Aorta (tissue), 5 donors: ENCODE results near the gene SLC6A15. TPM values are rescaled to one million over a fixed set of nuclear protein-coding genes. Genes with fewer than 3 reads are reported as not detected.
A peak's percentile ranks its signal among the peaks of the same experiment; 100 is the strongest.

Experiments used
- ATAC-seq: fragments of 200-7000 bp; cut with Tn5 transposase; one replicate; pipeline ENCODE4 v1.9.1; 2022; ENCODE audit warnings: moderate library complexity; ENCODE audit not compliant: low FRiP score
- DNase-seq, 2 donors: peaks; one replicate each; pipeline ENCODE4 v3.0.0-alpha.2; 2020
- H3K27ac ChIP-seq, 2 donors: one replicate each; pipeline ENCODE4 v1.5.1; 2013; ENCODE audit warnings: low read length in 2 of 2, mild to moderate bottlenecking in 2 of 2, moderate library complexity in 2 of 2, control low read depth in 1 of 2, inconsistent platforms in 1 of 2, low read depth in 1 of 2
- H3K27me3 ChIP-seq, 2 donors: one replicate each; pipeline ENCODE4 v1.6.1; 2013; ENCODE audit warnings: control low read depth in 1 of 2, low read length in 1 of 2, mild to moderate bottlenecking in 1 of 2, moderate library complexity in 1 of 2; ENCODE audit not compliant: insufficient read depth in 2 of 2, control insufficient read depth in 1 of 2
- H3K36me3 ChIP-seq, 2 donors: one replicate each; pipeline ENCODE4 v1.6.1; 2013; ENCODE audit warnings: control low read depth in 1 of 2, low read length in 1 of 2, mild to moderate bottlenecking in 1 of 2; ENCODE audit not compliant: insufficient read depth in 2 of 2, control insufficient read depth in 1 of 2
- H3K4me1 ChIP-seq, 2 donors: one replicate each; pipeline ENCODE4 v1.6.1; 2013; ENCODE audit warnings: low read length in 2 of 2, control low read depth in 1 of 2, mild to moderate bottlenecking in 1 of 2, moderate library complexity in 1 of 2; ENCODE audit not compliant: insufficient read depth in 2 of 2, control insufficient read depth in 1 of 2
- H3K4me3 ChIP-seq, 2 donors: one replicate each; pipeline ENCODE4 v1.5.1; 2013; ENCODE audit warnings: low read length in 2 of 2, control low read depth in 1 of 2, mild to moderate bottlenecking in 1 of 2
- H3K9me3 ChIP-seq: one replicate; pipeline ENCODE4 v1.6.1; 2013; ENCODE audit warnings: mild to moderate bottlenecking, low read length; ENCODE audit not compliant: control insufficient read depth
- WGBS, 2 donors: extraction: QIAGEN DNeasy Blood & Tissue Kit; methylation state at CpG; one replicate each; pipeline ENCODE4 v1.1.7; 2013; 5-methylcytosine and 5-hydroxymethylcytosine counted together
- intact Hi-C, 2 donors: fragments of 100-400 bp; cut with DNase I; formaldehyde crosslinking; loops; one replicate each; pipeline versions ENCODE4 v1.14.2 to v1.15.0; 2022
- polyA plus RNA-seq, 2 donors: library from polyadenylated mRNA; stranded (reverse); fragments of 200-250 nt; gene quantifications; one replicate each; pipeline ENCODE4 v1.2.3, GENCODE V29; 2013
- total RNA-seq, 2 donors: library from RNA; stranded (reverse); fragmentation: NEBNext Ultra II Directional; extraction: Animal tissue kit (Norgen Biotek cat#: 25700); gene quantifications; one replicate each; pipeline ENCODE4 v1.2.1, GENCODE V29; 2021
- donor health status: healthy with polysubstance abuse.
- donor health status: Bipolar disorder and iron deficiency.
- donor health status: DM: no; HTN: no; CAD: no.
- donor health status: DM: no; HTN: no; CAD: no.
- donor health status: DM: yes; HTN: yes; CAD: no.

The SLC6A15 gene
- total and polyA plus RNA-seq, 4 donors: 0.15 to 0.55 TPM; not detected in 2

GRCh38 chr12:84857525-84858208, 54.9 kb downstream of the SLC6A15 start:
- H3K27me3 ChIP-seq: no peaks in the 10 kb centered on the region
- intact Hi-C loops: no loop called here
- DNase-seq: no peak

GRCh38 chr12:84856156-84856900, 56.3 kb downstream of the SLC6A15 start:
- no peak for ATAC-seq
- no peaks in the 10 kb centered on the region for H3K9me3 ChIP-seq
- H3K4me3 ChIP-seq: no peak overlapping the region
- no peaks in the 10 kb centered on the region for H3K36me3 ChIP-seq
- no peak overlapping the region for H3K27ac ChIP-seq
- H3K4me1 ChIP-seq: no peaks in the 10 kb centered on the region
- intact Hi-C loops: no loop called here
- 89 to 91% methylated on average over 1 of the region's 1 CpG for WGBS, 2 donors
- no peak for DNase-seq
- no peaks in the 10 kb centered on the region for H3K27me3 ChIP-seq

More at GRCh38 chr12:84857525-84858208, 54.9 kb downstream of the SLC6A15 start:
- Histone ChIP-seq H3K9me3 (no peaks in the 10 kb centered on the region), H3K27ac (no peak overlapping the region), H3K4me3 (no peak overlapping the region), H3K36me3 (no peaks in the 10 kb centered on the region), H3K4me1 (no peaks in the 10 kb centered on the region)
- 89 to 91% methylated on average over 2 of the region's 2 CpGs for WGBS, 2 donors
- peak; percentile 50 for ATAC-seq

- intact Hi-C loops: no loop called here
- Histone ChIP-seq H3K4me1 (no peaks in the 10 kb centered on the region), H3K27me3 (no peaks in the 10 kb centered on the region), H3K27ac (no peak overlapping the region), H3K9me3 (no peaks in the 10 kb centered on the region), H3K36me3 (no peaks in the 10 kb centered on the region), H3K4me3 (no peak overlapping the region)
- DNase-seq: no peak
- 88 to 91% methylated on average over 1 of the region's 1 CpG for WGBS, 2 donors
- ATAC-seq: no peak
Measured at GRCh38 chr12:84843593-84844144, 68.9 kb downstream of the SLC6A15 start.

GRCh38 chr12:84842406-84843013, 70.1 kb downstream of the SLC6A15 start:
- intact Hi-C loops: no loop called here
- H3K27ac ChIP-seq: no peak overlapping the region
- no peaks in the 10 kb centered on the region for H3K9me3 ChIP-seq
- no peak overlapping the region for H3K4me3 ChIP-seq
- H3K36me3 ChIP-seq: no peaks in the 10 kb centered on the region
- H3K4me1 ChIP-seq: no peaks in the 10 kb centered on the region
- ATAC-seq (no peak), DNase-seq (no peak)
- 91 to 97% methylated on average over 2 of the region's 2 CpGs for WGBS, 2 donors
- no peaks in the 10 kb centered on the region for H3K27me3 ChIP-seq

- no peak overlapping the region for H3K27ac ChIP-seq
- no peak overlapping the region for H3K4me3 ChIP-seq
- no peaks in the 10 kb centered on the region for H3K4me1 ChIP-seq
- DNase-seq (no peak), ATAC-seq (no peak)
- no peaks in the 10 kb centered on the region for H3K9me3 ChIP-seq
- 24 to 28% methylated on average over 1 of the region's 1 CpG for whole genome bisulfite sequencing, 2 donors
- H3K36me3 ChIP-seq: no peaks in the 10 kb centered on the region
- intact Hi-C loops: no loop called here
- no peaks in the 10 kb centered on the region for H3K27me3 ChIP-seq
Measured at GRCh38 chr12:84841591-84841990, 71.0 kb downstream of the SLC6A15 start.

- Histone ChIP-seq H3K36me3 (no peaks in the 10 kb centered on the region), H3K4me3 (no peak overlapping the region), H3K9me3 (no peaks in the 10 kb centered on the region), H3K4me1 (no peaks in the 10 kb centered on the region), H3K27ac (no peak overlapping the region), H3K27me3 (no peaks in the 10 kb centered on the region)
- intact Hi-C loops: no loop called here
- ATAC-seq: no peak
- DNase-seq: no peak
Measured at GRCh38 chr12:84840356-84840755, 72.2 kb downstream of the SLC6A15 start.

GRCh38 chr12:84826925-84827324, 85.7 kb downstream of the SLC6A15 start:
- Histone ChIP-seq H3K4me3 (no peak overlapping the region), H3K27ac (no peak overlapping the region)
- WGBS, 2 donors: 96 to 98% methylated on average over 1 of the region's 1 CpG

DNA sequence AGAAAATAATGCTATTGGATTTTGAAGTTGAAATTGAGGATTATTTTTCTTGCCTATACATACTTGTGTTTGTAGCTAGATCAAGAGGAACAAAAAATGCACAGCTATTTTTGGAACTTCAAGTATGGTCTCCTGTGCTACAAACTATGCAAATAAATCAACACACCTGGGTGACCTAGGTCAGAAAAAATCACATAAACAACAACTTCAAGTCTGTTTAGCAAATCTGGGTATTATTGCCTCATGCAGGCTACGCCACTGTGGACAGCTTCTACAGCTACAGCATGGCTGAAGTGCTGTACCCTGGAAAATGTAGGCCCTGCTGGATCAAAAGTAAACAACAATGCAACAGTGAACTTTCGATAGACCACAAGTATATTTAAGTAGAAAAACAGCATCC, 87.5 kb downstream of the SLC6A15 start:
- DNase-seq: no peak
- no peaks in the 10 kb centered on the region for H3K9me3 ChIP-seq
- no peaks in the 10 kb centered on the region for H3K36me3 ChIP-seq
- H3K4me3 ChIP-seq: no peak overlapping the region
- 33 to 34% methylated on average over 2 of the region's 2 CpGs for WGBS, 2 donors
- no peak overlapping the region for H3K27ac ChIP-seq
- ATAC-seq: no peak
- intact Hi-C loops: no loop called here
- no peaks in the 10 kb centered on the region for H3K4me1 ChIP-seq
- no peaks in the 10 kb centered on the region for H3K27me3 ChIP-seq

More at GRCh38 chr12:84826925-84827324, 85.7 kb downstream of the SLC6A15 start:
- H3K36me3 ChIP-seq: no peaks in the 10 kb centered on the region
- DNase-seq: no peak
- H3K27me3 ChIP-seq: no peaks in the 10 kb centered on the region
- H3K9me3 ChIP-seq: no peaks in the 10 kb centered on the region
- H3K4me1 ChIP-seq: no peaks in the 10 kb centered on the region
- ATAC-seq: peak; percentile 40
- intact Hi-C loops: no loop called here
